NB4 (cell line): ENCODE data around the gene IGF1R.

ENCODE experiments used
- DNase-seq: peaks from one replicate; pipeline ENCODE4 v3.0.0; 2010; ENCODE audit warnings: low read depth
- H3K4me3 ChIP-seq: one replicate; pipeline ENCODE4 v1.5.1; 2011; ENCODE audit warnings: mild to moderate bottlenecking, low read depth, low read length, moderate library complexity
- CTCF ChIP-seq: IDR thresholded peaks from one replicate; pipeline ENCODE4 v1.5.1; 2012; ENCODE audit warnings: low read depth, low read length
- MAX ChIP-seq: IDR thresholded peaks from 2 replicates; pipeline ENCODE4 v1.6.1; 2011; ENCODE audit warnings: low read depth, low read length
- MYC ChIP-seq: IDR thresholded peaks from 2 replicates; pipeline ENCODE4 v1.6.1; 2011; ENCODE audit warnings: low read depth, low read length
- POLR2A ChIP-seq: IDR thresholded peaks from 2 replicates; pipeline ENCODE4 v1.6.1; 2011; ENCODE audit warnings: mild to moderate bottlenecking; ENCODE audit not compliant: insufficient read length; ENCODE audit errors: extremely low read depth

The IGF1R gene

DNA sequence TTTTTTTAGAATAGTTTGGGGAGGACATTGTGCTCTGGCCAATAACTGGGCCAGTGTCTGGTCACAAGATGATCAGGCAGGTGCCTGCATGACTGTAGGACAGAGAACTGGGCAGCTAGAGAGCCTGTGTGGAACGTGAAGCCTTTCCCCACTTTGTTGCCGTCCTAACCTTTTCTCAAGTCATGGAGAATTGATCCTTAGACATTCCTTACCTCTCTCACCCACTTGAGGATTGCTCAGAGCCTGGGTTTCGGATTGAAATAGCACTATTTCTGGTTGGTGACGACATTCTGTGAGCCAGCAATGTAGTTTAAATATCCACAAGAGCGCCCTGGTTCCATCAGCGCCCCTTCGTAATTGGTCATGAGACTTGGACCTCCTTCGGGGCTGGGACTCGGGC, 138.4 kb downstream of the IGF1R start:
- no peak for DNase-seq
- H3K4me3 ChIP-seq: no peak overlapping the region
- TF ChIP-seq CTCF: no peak
- no peak for TF ChIP-seq MAX
- TF ChIP-seq MYC: no peak
- TF ChIP-seq POLR2A: no peak

DNA sequence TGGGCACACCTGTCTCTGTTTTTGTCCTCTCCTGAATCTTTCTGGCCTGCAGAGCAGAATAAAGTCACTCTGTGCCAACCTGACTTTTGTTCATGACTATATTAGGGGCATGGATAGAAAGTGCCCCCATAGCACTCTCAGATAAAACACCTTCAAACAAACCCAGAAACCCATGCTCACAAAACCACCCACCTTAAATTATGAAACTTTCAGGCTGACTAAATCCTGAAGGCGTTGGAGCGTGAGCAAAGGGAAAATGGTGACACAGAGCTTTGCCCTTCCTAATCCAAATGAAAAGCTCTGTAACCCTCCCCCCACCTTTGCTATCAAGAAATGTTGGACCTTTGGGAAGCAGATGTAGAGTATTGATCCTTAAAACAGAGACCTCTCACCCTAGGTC, 138.9 kb downstream of the IGF1R start:
- no peak for DNase-seq
- no peak overlapping the region for H3K4me3 ChIP-seq
- no peak for TF ChIP-seq MAX
- no peak for TF ChIP-seq CTCF
- no peak for TF ChIP-seq MYC
- no peak for TF ChIP-seq POLR2A

GRCh38 chr15:98787936-98788757, 139.8 kb downstream of the IGF1R start:
- DNase-seq: peak; percentile 85
- TF ChIP-seq POLR2A: no peak
- no peak for TF ChIP-seq MAX
- no peak for TF ChIP-seq MYC
- TF ChIP-seq CTCF: no peak
- no peak overlapping the region for H3K4me3 ChIP-seq

DNA sequence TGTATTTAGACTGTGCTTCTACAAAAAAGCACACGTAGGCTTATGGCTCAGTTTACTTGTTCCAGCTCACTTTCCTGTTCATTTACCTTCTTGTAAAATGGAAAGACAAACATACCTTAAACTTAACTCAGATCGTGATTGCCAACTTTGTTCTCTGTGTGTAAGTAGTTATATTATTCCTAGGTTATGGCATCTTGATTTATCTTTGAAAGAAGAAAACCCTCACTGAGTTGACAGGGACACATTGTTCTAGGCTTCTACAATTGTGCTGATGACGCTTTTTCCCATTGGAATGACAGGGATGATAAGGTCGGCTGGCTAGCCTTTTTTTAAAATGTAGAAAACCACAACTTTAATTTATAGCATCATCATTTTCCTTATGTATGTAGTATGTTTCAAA, 140.7 kb downstream of the IGF1R start:
- no peak for TF ChIP-seq MYC
- no peak for TF ChIP-seq MAX
- TF ChIP-seq CTCF: no peak
- no peak for TF ChIP-seq POLR2A
- no peak overlapping the region for H3K4me3 ChIP-seq
- no peak for DNase-seq

- H3K4me3 ChIP-seq: no peak overlapping the region
- DNase-seq: no peak
- TF ChIP-seq CTCF (no peak), MAX (no peak), POLR2A (no peak), MYC (no peak)
These were observed 141.9 kb downstream of the IGF1R start for GRCh38 chr15:98790270-98790669.
